DND-41 (cell line): Measurements from ENCODE around the gene PIK3C2A.

ENCODE experiments used
- ATAC-seq: fragments of 200-7000 bp; cut with Tn5 transposase; 3 replicates; pipeline ENCODE4 v1.9.1; 2021; ENCODE audit warnings: low read depth; ENCODE audit not compliant: insufficient read depth
- DNase-seq: peaks from one replicate; pipeline ENCODE4 v3.0.0-alpha.2; 2020
- H2AFZ ChIP-seq: 2 replicates; pipeline ENCODE4 v1.6.0; 2012; ENCODE audit warnings: low read depth, low read length
- H3K27ac ChIP-seq: 2 replicates; pipeline ENCODE4 v1.5.1; 2012; ENCODE audit warnings: low read length, inconsistent platforms
- H3K27me3 ChIP-seq: fragments of 200-600 bp; sonication (generic); 2 replicates; pipeline ENCODE4 v1.6.0; 2012; ENCODE audit warnings: low read length, mild to moderate bottlenecking, inconsistent platforms; ENCODE audit not compliant: insufficient read depth, poor library complexity
- H3K36me3 ChIP-seq: 2 replicates; pipeline ENCODE4 v1.5.1; 2012; ENCODE audit warnings: low read length, inconsistent platforms; ENCODE audit not compliant: insufficient read depth
- H3K4me1 ChIP-seq: 2 replicates; pipeline ENCODE4 v1.5.1; 2012; ENCODE audit warnings: mild to moderate bottlenecking, low read length; ENCODE audit not compliant: insufficient read depth
- H3K4me2 ChIP-seq: 2 replicates; pipeline ENCODE4 v1.6.0; 2012; ENCODE audit warnings: mild to moderate bottlenecking, moderate library complexity, low read length, inconsistent platforms; ENCODE audit not compliant: insufficient read depth
- H3K4me3 ChIP-seq, 2 experiments: fragments of 200-600 bp in 1 of 2; shearing (Covaris generic) in 1 of 2; 2 replicates each; pipeline ENCODE4 v1.5.1; 2012 to 2016; ENCODE audit warnings: inconsistent platforms in 2 of 2, low read length in 2 of 2, mild to moderate bottlenecking in 2 of 2, low read depth in 1 of 2, moderate library complexity in 1 of 2
- H3K79me2 ChIP-seq: 2 replicates; pipeline ENCODE4 v1.6.0; 2012; ENCODE audit warnings: low read length, inconsistent platforms; ENCODE audit not compliant: insufficient read depth
- H3K9ac ChIP-seq: 2 replicates; pipeline ENCODE4 v1.6.0; 2012; ENCODE audit warnings: low read depth, mild to moderate bottlenecking, inconsistent platforms, low read length, moderate library complexity
- H3K9me3 ChIP-seq: 2 replicates; pipeline ENCODE4 v1.5.1; 2012; ENCODE audit warnings: low read length, moderate library complexity, mild to moderate bottlenecking, inconsistent platforms; ENCODE audit not compliant: insufficient read depth, severe bottlenecking
- H4K20me1 ChIP-seq: 2 replicates; pipeline ENCODE4 v1.6.0; 2012; ENCODE audit warnings: low read length; ENCODE audit not compliant: insufficient read depth
- EZH2 ChIP-seq: IDR thresholded peaks from 3 replicates; pipeline ENCODE4 v1.6.1; 2012; ENCODE audit warnings: borderline replicate concordance, low read depth, mild to moderate bottlenecking, moderate library complexity, low read length, inconsistent platforms; ENCODE audit not compliant: severe bottlenecking
- TF ChIP-seq, protein P1 (sequence below): IDR thresholded peaks from 2 replicates; pipeline ENCODE4 v1.5.1; 2012; ENCODE audit warnings: borderline replicate concordance, low read length, moderate library complexity, mild to moderate bottlenecking; ENCODE audit not compliant: poor library complexity, severe bottlenecking; ENCODE audit errors: extremely low read depth

Gene PIK3C2A

DNA sequence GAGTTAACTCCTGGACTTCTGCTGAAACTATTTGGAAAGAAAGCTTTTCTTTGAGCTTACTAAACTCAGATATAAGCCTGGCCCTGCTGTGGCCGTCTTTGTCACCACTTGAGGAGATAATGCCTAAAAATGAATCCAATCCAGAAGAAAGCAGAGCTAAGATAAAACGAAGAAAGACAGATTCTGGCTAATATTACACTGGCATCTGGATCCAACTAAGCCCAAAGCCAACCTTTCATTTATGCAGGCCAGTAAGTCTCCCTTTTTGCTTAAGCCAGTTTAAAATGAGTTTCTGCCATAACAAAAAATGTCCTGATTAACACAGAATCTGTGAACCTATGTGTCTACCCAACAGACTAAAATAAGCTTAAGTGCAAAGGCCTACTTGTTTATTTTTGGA is 34.5 kb downstream of the PIK3C2A start:
- no peak for DNase-seq

DNA sequence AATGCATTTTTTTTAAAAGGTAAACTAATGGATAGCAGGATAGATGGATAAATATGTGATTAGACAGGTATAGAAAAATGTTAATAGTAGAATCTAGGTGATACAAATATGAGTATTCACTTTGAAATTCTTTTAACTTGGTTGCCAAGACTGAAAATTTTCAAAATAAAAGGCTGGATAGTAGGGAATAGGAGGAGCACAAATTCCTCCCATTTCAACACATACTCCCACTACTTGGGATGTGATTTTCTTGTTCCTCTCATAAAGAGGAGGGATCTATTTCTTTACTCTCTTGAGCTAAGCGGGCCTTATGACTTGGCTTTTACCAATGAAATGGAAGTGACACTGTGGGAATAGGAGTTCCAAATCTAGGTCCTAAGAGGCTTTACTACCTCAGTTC is 35.9 kb downstream of the PIK3C2A start:
- no peaks in the 10 kb centered on the region for H3K9me3 ChIP-seq
- peaks cover 17% of the 10 kb centered on the region; the same call in 1 of the 2 replicates for H3K36me3 ChIP-seq
- H3K27ac ChIP-seq = no peak overlapping the region
- no peaks in the 10 kb centered on the region for H3K4me1 ChIP-seq
- no peak overlapping the region for H3K9ac ChIP-seq
- H2AFZ ChIP-seq = no peak overlapping the region
- ATAC-seq (no peak), DNase-seq (no peak)
- no peaks in the 10 kb centered on the region for H3K27me3 ChIP-seq
- H3K4me3 ChIP-seq = no peak overlapping the region
- no peak for TF ChIP-seq EZH2
- TF ChIP-seq, protein P1, sequence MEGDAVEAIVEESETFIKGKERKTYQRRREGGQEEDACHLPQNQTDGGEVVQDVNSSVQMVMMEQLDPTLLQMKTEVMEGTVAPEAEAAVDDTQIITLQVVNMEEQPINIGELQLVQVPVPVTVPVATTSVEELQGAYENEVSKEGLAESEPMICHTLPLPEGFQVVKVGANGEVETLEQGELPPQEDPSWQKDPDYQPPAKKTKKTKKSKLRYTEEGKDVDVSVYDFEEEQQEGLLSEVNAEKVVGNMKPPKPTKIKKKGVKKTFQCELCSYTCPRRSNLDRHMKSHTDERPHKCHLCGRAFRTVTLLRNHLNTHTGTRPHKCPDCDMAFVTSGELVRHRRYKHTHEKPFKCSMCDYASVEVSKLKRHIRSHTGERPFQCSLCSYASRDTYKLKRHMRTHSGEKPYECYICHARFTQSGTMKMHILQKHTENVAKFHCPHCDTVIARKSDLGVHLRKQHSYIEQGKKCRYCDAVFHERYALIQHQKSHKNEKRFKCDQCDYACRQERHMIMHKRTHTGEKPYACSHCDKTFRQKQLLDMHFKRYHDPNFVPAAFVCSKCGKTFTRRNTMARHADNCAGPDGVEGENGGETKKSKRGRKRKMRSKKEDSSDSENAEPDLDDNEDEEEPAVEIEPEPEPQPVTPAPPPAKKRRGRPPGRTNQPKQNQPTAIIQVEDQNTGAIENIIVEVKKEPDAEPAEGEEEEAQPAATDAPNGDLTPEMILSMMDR = no peak
- no peaks in the 10 kb centered on the region for H4K20me1 ChIP-seq
- no peak overlapping the region for H3K4me2 ChIP-seq
- peaks cover 8% of the 10 kb centered on the region for H3K79me2 ChIP-seq

More for the DNA sequence above, 34.5 kb downstream of the PIK3C2A start:
- Histone ChIP-seq H3K36me3 (peaks cover 12% of the 10 kb centered on the region; the same call in 1 of the 2 replicates), H2AFZ (no peak overlapping the region), H3K9me3 (no peaks in the 10 kb centered on the region), H3K4me1 (no peaks in the 10 kb centered on the region), H3K9ac (no peak overlapping the region), H3K4me2 (no peak overlapping the region), H3K4me3 (no peak overlapping the region), H3K79me2 (peaks cover 8% of the 10 kb centered on the region), H3K27me3 (no peaks in the 10 kb centered on the region), H4K20me1 (no peaks in the 10 kb centered on the region), H3K27ac (no peak overlapping the region)
- no peak for ATAC-seq
- no peak for TF ChIP-seq EZH2
- TF ChIP-seq, protein P1 = no peak

DNA sequence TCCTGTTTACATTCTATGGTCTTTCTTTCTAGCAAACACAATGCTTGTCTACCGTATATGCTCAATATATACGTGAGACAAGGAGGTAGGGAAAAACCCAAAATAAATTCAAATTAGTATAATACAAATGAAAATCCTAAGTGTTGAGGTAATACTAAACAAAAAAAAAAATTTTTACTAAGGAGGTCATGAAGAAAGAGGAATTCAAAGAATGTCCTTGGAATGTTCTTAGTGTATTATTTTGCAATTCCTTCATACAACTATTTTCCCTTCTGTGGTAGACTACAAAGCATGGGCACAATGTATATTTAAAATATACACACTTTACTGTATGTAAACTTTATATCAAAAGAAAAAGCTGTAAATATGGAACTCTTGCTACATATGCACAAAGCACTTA is 36.4 kb downstream of the PIK3C2A start:
- peaks cover 6% of the 10 kb centered on the region; the same call in 1 of the 2 replicates for H3K79me2 ChIP-seq
- H3K36me3 ChIP-seq = peaks cover 17% of the 10 kb centered on the region; the same call in 1 of the 2 replicates
- no peak for TF ChIP-seq EZH2
- TF ChIP-seq, protein P1 = no peak
- H3K4me3 ChIP-seq = no peak overlapping the region
- H3K27ac ChIP-seq = no peak overlapping the region
- no peak overlapping the region for H2AFZ ChIP-seq
- H3K4me1 ChIP-seq = no peaks in the 10 kb centered on the region
- H3K27me3 ChIP-seq = no peaks in the 10 kb centered on the region
- DNase-seq = no peak
- no peaks in the 10 kb centered on the region for H3K9me3 ChIP-seq
- H3K9ac ChIP-seq = no peak overlapping the region
- no peak for ATAC-seq
- no peak overlapping the region for H3K4me2 ChIP-seq
- H4K20me1 ChIP-seq = no peaks in the 10 kb centered on the region

DNA sequence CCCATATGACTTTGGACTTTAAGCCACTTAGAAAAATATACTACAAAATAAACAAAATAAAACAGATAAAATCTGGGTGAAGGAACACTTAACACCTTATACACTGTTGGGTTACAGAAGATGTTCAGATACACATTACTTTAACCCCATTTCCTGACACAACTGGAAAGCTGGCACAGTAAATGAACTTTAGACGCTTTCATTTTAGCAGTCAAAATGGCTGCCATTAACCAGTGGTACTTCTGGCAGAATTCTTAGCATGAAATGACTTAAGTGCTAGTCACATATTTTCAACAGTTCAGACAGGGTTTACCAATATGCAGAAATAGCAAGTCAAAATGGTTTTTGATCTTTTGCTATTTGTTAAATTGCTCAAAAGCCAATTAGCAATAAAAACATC is 37.9 kb downstream of the PIK3C2A start:
- H3K4me3 ChIP-seq = no peak overlapping the region
- ATAC-seq (peak; percentile 48; the same call in 1 of the 3 replicates), DNase-seq (no peak)
- no peak overlapping the region for H3K4me2 ChIP-seq
- no peaks in the 10 kb centered on the region for H3K9me3 ChIP-seq
- 0 out of 2 replicates have a peak, but pooled peaks cover 5% of the 10 kb centered on the region for H3K79me2 ChIP-seq
- H3K36me3 ChIP-seq = peaks cover 17% of the 10 kb centered on the region; the same call in 1 of the 2 replicates
- no peak overlapping the region for H3K9ac ChIP-seq
- H3K4me1 ChIP-seq = no peaks in the 10 kb centered on the region
- TF ChIP-seq, protein P1 = no peak
- H3K27ac ChIP-seq = no peak overlapping the region
- H3K27me3 ChIP-seq = no peaks in the 10 kb centered on the region
- no peaks in the 10 kb centered on the region for H4K20me1 ChIP-seq
- no peak overlapping the region for H2AFZ ChIP-seq
